ENCODE results near the gene ROCK2.

DNA sequence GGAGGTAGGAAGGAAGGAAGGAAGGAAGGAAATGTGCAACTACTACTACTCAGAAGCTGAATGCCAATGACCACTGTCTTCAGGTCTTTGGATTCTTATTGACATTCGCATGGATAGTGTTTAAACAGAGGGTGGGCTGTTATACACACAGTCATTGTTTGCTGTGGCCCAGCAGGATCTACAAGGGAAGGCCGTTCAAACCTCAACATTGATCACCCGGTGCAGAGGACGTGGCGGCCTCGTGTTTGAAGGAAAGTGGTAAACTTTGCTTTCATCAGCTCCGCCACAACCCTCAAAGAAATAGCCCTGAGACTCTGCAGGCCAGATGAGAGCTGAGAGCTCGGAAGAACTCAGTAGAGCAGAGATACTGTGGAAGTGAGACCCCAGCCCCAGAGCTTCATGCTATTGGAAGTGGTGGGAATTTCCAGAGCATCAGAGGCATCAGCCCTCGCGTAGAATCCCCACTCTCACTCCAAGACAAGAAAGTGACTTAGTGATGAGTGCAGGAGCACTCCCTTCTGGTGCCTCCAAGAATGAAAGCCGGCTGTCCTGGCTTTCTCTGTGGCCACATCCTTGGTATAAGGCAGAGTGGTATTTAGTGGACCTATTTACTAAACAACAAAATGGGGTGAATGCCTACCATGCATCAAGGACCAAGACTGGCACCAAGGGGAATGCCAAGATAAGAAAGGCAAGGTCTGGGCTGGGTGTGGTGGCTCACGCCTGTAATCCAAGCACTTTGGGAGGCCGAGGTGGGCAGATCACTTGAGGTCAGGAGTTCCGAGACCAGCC is 10.1 kb upstream of the ROCK2 start:
- TF ChIP-seq CTCF (conservative IDR thresholded peaks at IDR 0.05; ENCODE audit: low read depth, low read length) (no peak), EZH2 (IDR thresholded peaks at IDR 0.05; ENCODE audit: borderline replicate concordance, low read depth, low read length, poor library complexity, severe bottlenecking) (no peak)

Measured in A673 (cell line).